ENCODE results near the gene DARS2.

DARS2 gene

DNA sequence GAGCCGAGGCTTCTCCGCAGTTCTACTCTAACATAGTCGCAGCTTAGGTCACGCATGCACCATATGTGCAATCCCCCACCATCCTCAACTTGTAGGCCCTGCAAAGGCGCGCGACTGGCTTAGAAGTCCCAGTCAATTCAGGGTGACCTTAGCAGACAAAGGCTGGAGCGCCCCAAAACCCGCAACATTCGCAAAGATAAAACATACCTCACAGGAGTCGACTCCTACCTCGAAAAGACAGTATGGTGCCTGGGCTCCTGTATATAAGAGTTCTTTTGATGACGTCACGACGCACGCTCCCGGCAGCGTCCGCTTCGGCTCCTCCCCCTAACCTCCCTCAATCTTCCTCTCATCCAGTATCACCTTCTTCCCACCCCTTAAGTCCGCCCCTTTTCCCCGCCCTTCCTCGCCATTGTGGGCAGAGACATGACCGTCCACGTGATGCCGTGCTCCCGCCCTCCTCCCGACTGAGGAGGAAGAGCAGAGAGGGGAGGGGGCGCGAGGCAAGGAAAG, 43.3 kb downstream of the DARS2 start, which contains the start of gene GAS5:
TSS of gene GAS5 (minus strand) at position 237 of the 513 bp plus-strand sequence.
- Histone ChIP-seq H3K4me3 (peak within 1 kb of the TSS; percentile 96), H3K27ac (peak within 1 kb of the TSS; percentile 94 to 99)
- TF ChIP-seq, protein P1, sequence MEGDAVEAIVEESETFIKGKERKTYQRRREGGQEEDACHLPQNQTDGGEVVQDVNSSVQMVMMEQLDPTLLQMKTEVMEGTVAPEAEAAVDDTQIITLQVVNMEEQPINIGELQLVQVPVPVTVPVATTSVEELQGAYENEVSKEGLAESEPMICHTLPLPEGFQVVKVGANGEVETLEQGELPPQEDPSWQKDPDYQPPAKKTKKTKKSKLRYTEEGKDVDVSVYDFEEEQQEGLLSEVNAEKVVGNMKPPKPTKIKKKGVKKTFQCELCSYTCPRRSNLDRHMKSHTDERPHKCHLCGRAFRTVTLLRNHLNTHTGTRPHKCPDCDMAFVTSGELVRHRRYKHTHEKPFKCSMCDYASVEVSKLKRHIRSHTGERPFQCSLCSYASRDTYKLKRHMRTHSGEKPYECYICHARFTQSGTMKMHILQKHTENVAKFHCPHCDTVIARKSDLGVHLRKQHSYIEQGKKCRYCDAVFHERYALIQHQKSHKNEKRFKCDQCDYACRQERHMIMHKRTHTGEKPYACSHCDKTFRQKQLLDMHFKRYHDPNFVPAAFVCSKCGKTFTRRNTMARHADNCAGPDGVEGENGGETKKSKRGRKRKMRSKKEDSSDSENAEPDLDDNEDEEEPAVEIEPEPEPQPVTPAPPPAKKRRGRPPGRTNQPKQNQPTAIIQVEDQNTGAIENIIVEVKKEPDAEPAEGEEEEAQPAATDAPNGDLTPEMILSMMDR (IDR thresholded peaks at IDR 0.05) = no peak
- DNase-seq (ENCODE audit: low spot score) = peak; percentile 99

DNA sequence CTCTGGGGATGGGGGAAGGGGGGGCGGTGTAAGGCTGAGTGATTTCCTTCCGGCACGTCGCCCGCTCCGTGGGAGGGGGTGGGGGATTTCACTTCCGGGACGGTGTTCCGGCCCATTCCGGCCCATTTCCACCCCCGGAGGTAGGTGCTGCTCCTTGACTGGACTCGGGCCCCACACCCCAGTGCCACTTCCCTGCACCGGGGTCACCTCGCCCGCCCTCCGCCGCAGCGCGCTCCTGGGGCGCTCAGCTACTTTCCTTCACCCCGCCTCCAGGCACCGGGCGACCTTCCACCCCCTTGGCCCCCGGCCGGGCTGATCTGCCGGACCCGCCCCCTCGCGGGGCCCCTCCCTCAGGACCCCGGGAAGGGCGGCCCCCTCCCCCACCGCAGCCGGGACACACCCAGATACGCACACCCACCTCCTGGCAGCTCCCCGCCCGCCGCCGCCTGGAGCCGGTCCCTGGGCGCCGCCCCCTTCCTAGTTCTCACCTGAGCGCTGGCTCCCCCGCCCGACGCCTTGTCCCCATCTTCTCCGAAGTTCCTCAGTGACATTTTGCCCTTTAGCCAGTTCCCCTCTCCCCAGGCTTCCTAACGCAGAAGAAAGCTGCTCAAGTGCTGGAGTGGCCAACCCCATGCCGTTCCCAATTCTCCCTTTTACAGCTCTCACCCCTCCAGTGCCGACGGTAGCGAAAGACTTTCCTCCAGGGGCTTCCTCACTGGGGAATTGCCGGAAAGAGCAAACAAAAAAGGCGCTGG, 44.0 kb downstream of the DARS2 start, which contains the start of gene ZBTB37:
TSS of gene ZBTB37 (plus strand) at position 115 of the 755 bp plus-strand sequence. CDS start 1,846 bp downstream, outside the sequence.
- peak within 1 kb of the TSS; percentile 94 to 99 for H3K27ac ChIP-seq
- peak within 1 kb of the TSS; percentile 96 for H3K4me3 ChIP-seq
- TF ChIP-seq, protein P1 (IDR thresholded peaks at IDR 0.05) = no peak
- DNase-seq (ENCODE audit: low spot score) = peak; percentile 89

DNA sequence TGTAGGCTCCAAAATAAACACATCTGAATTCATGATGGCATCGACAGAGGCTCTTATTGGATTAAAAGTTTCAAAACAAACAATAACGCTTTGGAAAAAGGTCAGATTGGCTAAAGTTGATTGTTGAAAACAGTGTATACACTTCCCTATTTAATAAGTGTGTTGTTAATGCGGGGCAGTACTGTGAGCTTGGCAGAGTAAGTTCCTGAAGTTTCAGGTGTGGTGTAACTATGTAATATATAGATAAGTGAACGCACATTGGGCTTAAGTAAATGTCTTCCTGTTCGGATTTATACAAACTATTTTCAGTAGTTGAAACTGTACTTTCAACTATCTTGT, 44.5 kb downstream of the DARS2 start:
- DNase-seq (ENCODE audit: low spot score) = no peak
- TF ChIP-seq, protein P1 (IDR thresholded peaks at IDR 0.05) = no peak
- H3K27ac ChIP-seq = peak overlapping the region; percentile 94 to 99
- peak overlapping the region; percentile 96 for H3K4me3 ChIP-seq

DNA sequence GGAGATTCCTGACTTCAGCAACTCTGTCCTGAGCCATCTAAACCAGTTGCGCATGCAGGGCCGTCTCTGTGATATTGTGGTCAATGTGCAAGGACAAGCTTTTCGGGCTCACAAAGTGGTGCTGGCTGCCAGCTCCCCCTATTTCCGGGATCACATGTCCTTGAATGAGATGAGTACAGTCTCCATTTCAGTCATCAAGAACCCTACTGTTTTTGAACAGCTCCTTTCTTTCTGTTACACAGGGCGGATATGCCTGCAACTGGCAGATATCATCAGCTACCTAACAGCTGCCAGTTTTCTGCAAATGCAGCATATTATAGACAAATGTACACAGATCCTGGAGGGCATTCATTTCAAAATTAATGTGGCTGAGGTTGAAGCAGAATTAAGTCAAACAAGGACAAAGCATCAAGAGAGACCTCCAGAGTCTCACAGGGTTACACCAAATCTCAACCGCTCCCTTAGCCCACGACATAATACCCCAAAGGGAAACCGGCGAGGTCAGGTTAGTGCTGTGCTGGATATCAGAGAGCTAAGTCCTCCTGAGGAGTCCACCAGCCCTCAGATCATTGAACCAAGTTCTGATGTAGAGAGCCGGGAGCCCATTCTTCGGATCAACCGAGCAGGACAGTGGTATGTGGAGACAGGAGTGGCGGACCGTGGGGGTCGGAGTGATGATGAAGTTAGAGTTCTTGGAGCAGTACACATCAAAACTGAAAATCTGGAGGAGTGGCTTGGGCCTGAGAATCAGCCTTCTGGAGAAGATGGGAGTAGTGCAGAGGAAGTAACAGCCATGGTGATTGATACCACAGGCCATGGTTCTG, 46.0 kb downstream of the DARS2 start:
- peak overlapping the region in 1 of 2 donors; percentile 12 for H3K27ac ChIP-seq
- no peak for DNase-seq (ENCODE audit: low spot score)
- no peak overlapping the region for H3K4me3 ChIP-seq
- TF ChIP-seq, protein P1 (IDR thresholded peaks at IDR 0.05) = no peak

DNA sequence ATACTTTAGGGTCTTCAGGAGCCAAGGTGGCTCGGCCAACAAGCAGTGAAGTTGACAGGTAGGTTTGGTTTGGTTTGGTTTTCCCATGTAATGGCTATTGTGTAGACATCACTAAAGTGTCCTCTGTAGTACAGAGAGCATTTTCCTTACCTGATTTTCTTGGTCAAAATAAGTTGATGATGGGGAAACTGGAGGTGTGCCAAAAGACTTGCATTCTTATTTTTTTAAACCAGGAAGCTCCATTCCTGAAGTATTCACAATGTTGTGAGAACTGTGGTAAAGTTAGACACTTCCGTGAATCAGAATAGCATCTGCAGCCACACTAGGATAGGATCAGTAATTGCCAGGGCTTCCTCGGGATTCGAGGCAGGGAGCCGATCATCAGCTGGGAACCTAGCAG, 46.6 kb downstream of the DARS2 start:
- TF ChIP-seq, protein P1 (IDR thresholded peaks at IDR 0.05) = no peak
- no peak overlapping the region for H3K27ac ChIP-seq
- H3K4me3 ChIP-seq = no peak overlapping the region
- DNase-seq (ENCODE audit: low spot score) = no peak

DNA sequence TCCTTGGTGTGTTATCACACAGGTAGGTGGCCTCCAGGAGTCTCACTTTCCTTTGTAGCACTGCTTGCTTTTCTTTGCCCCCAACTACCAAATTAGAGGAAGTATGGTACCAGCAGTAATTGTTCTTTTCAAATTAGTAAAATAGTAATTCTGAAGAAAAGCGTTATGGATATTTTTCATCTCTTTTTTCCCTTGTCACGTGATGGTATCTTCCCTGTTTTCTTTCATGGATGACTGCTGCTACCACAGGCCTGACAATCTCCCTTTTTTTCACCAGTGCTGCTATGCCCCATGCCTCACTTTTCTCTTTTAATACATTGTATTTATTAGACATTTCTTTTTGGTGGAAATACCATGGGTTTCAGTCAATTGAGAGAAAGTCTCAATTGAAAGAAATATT, 47.0 kb downstream of the DARS2 start:
- no peak overlapping the region for H3K27ac ChIP-seq
- no peak overlapping the region for H3K4me3 ChIP-seq
- DNase-seq (ENCODE audit: low spot score) = no peak
- TF ChIP-seq, protein P1 (IDR thresholded peaks at IDR 0.05) = no peak
